CD8-positive, alpha-beta memory T cell (primary cell): ENCODE results near the gene ARID1B. TPM values are rescaled to one million over a fixed set of nuclear protein-coding genes. Genes with fewer than 3 reads are reported as not detected.
A peak's percentile ranks its signal among the peaks of the same experiment; 100 is the strongest.

Source experiments
- CTCF ChIA-PET: fragments of 350-600 bp; sonication (Branson Sonifier 250); formaldehyde crosslinking; loops from one replicate; lab custom pipeline; 2021; ENCODE audit warnings: antibody characterized with exemption; lab: Charles Lee
- POLR2A ChIA-PET: fragments of 350-600 bp; sonication (Branson Sonifier 250); formaldehyde crosslinking; loops from one replicate; lab custom pipeline; 2021; ENCODE audit warnings: antibody characterized with exemption; lab: Charles Lee
- DNase-seq, 5 donors: peaks; one replicate each; pipeline versions ENCODE4 v3.0.0 to v3.0.0-alpha.2; 2020 to 2022; ENCODE audit warnings: mixed read lengths in 1 of 5
- H3K27ac ChIP-seq: one replicate; pipeline ENCODE4 v1.7.0; 2013; ENCODE audit warnings: low read depth, mild to moderate bottlenecking, low read length, moderate library complexity
- H3K27me3 ChIP-seq: 2 replicates; pipeline ENCODE4 v1.7.0; 2013; ENCODE audit warnings: low read length, mild to moderate bottlenecking; ENCODE audit not compliant: insufficient read depth, poor library complexity, severe bottlenecking
- H3K36me3 ChIP-seq: 2 replicates; pipeline ENCODE4 v1.7.0; 2013; ENCODE audit warnings: mild to moderate bottlenecking, low read length, moderate library complexity; ENCODE audit not compliant: insufficient read depth
- H3K4me1 ChIP-seq: 2 replicates; pipeline ENCODE4 v1.7.0; 2013; ENCODE audit warnings: mild to moderate bottlenecking, low read length, moderate library complexity; ENCODE audit not compliant: insufficient read depth
- H3K4me3 ChIP-seq: 2 replicates; pipeline ENCODE4 v1.7.0; 2013; ENCODE audit warnings: mild to moderate bottlenecking, low read length
- H3K9me3 ChIP-seq: 2 replicates; pipeline ENCODE4 v1.7.0; 2013; ENCODE audit warnings: mild to moderate bottlenecking, low read length
- H3K27ac Mint-ChIP-seq, 8 donors: one replicate each; pipeline ENCODE4 v1.8.0; 2020 to 2021; ENCODE audit warnings: mixed read lengths in 8 of 8, mild to moderate bottlenecking in 6 of 8, inconsistent platforms in 3 of 8, moderate library complexity in 3 of 8
- H3K27me3 Mint-ChIP-seq, 2 donors: one replicate each; pipeline ENCODE4 v1.8.0; 2020 to 2021; ENCODE audit warnings: mixed read lengths in 2 of 2, mild to moderate bottlenecking in 1 of 2, moderate library complexity in 1 of 2
- H3K36me3 Mint-ChIP-seq, 3 donors: one replicate each; pipeline ENCODE4 v1.8.0; 2020 to 2021; ENCODE audit warnings: mixed read lengths in 3 of 3, inconsistent platforms in 1 of 3, mild to moderate bottlenecking in 1 of 3
- H3K4me1 Mint-ChIP-seq, 3 donors: one replicate each; pipeline ENCODE4 v1.8.0; 2020 to 2021; ENCODE audit warnings: mixed read lengths in 3 of 3, inconsistent platforms in 1 of 3, mild to moderate bottlenecking in 1 of 3
- H3K4me3 Mint-ChIP-seq, 7 donors: one replicate each; pipeline ENCODE4 v1.8.0; 2020 to 2021; ENCODE audit warnings: mixed read lengths in 7 of 7, mild to moderate bottlenecking in 6 of 7, moderate library complexity in 4 of 7, inconsistent platforms in 2 of 7
- H3K9me3 Mint-ChIP-seq, 5 donors: one replicate each; pipeline ENCODE4 v1.8.0; 2020 to 2022; ENCODE audit warnings: mixed read lengths in 5 of 5, mild to moderate bottlenecking in 3 of 5, moderate library complexity in 2 of 5, inconsistent platforms in 1 of 5
- polyA plus RNA-seq: library from polyadenylated mRNA; unstranded; fragments of 300-500 nt; fragmentation: Illumina TruSeq; gene quantifications from one replicate; pipeline ENCODE4 v1.2.3, GENCODE V29; 2021
- total RNA-seq, 2 experiments: library from RNA; stranded (reverse); gene quantifications; one replicate each; pipeline ENCODE4 v1.2.3, GENCODE V29; 2021

ARID1B gene
- total and polyA plus RNA-seq, 3 experiments from 2014 or later: 19.1 to 57.9 (median 53.0) TPM

DNA sequence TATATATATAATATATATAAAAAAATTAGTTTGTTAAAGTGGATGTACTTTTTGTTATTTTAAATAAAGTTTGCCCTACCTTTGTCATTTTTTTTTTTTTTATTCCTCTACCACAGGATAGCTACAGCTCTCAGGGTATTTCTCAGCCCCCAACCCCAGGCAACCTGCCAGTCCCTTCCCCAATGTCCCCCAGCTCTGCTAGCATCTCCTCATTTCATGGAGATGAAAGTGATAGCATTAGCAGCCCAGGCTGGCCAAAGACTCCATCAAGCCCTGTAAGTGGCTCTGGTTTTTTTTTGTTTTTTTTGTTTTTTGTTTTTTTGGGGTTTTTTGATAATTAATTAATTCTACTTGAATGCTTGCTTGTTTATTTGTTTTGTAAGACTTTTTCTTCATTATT, 397.6 kb downstream of the ARID1B start:
- Mint-ChIP-seq H3K9me3 (no peaks in the 10 kb centered on the region), H3K27ac (no peak overlapping the region), H3K4me1 (peaks cover 3 to 7% (median 5%) of the 10 kb centered on the region in 3 donors), H3K27me3 (peaks cover 0 to 4% of the 10 kb centered on the region in 2 donors), H3K4me3 (no peak overlapping the region), H3K36me3 (peaks cover 0 to 49% (median 6%) of the 10 kb centered on the region in 3 donors)
- no peak for DNase-seq
- ChIA-PET POLR2A (no interaction called here), CTCF (no interaction called here)
- Histone ChIP-seq H3K27ac (no peak overlapping the region), H3K27me3 (no peaks in the 10 kb centered on the region), H3K4me1 (no peaks in the 10 kb centered on the region), H3K36me3 (no peaks in the 10 kb centered on the region), H3K9me3 (no peaks in the 10 kb centered on the region), H3K4me3 (no peak overlapping the region)

DNA sequence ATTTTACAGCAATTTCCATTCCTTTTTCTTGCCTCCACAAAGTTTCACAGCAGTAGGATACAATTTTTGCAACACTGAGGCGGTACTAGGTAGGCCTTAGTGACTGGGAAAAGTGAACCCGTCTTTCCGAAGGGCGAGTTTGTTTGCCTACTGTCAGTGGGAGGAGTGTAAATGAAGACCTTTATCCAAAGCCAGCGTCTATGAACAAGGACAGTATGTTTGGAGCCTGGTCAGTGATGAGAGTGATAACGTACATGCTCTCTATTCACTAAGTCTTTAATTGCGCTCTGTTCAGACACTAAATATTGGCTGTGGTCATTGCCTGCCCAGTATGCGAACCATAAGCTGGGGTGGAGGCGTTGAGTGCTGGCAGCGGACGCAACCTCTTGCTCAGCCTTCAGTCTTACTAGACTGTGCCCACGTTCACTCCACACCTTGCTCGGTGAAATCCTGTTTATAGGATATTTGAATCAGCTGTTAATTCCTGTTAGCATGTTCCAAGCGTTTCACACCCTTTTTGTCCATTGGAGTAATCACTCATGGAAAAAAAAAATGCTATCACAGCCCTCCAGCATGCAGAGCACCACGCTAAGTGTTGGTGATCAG, 400.7 kb downstream of the ARID1B start:
- CTCF ChIA-PET: no interaction called here
- H3K27me3 ChIP-seq: no peaks in the 10 kb centered on the region
- H3K4me3 ChIP-seq: no peak overlapping the region
- peaks cover 6% of the 10 kb centered on the region for H3K36me3 ChIP-seq
- Mint-ChIP-seq H3K27me3 (peaks cover 0 to 2% of the 10 kb centered on the region in 2 donors), H3K4me3 (no peak overlapping the region), H3K36me3 (peaks cover 0 to 53% (median 8%) of the 10 kb centered on the region in 3 donors), H3K9me3 (no peaks in the 10 kb centered on the region), H3K4me1 (peaks cover 2 to 8% (median 4%) of the 10 kb centered on the region in 3 donors), H3K27ac (peak overlapping the region in 2 of 8 donors; percentile 47 to 84)
- no peak for DNase-seq
- H3K4me1 ChIP-seq: no peaks in the 10 kb centered on the region
- POLR2A ChIA-PET: no interaction called here
- no peaks in the 10 kb centered on the region for H3K9me3 ChIP-seq
- no peak overlapping the region for H3K27ac ChIP-seq

DNA sequence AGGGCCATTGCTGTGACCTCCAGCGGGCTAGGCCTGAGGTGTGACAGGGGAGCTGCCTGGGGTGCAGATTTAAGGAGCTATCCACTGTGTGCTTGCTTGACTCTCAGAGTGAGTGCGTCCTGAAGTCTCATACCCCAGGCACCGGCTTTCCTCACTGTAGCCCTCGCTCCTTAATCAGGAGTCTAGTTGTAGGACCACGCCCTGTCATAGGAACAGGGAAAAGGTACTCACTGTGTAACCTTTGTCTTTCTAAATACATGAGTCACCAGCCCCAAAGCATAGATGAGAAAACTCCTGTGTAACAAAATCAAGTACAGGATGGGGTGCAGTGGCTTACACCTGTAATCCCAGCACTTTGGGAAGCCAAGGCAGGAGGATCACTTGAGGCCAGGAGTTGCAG, 404.5 kb downstream of the ARID1B start:
- Histone ChIP-seq H3K4me1 (peaks cover 6% of the 10 kb centered on the region), H3K27me3 (no peaks in the 10 kb centered on the region), H3K9me3 (no peaks in the 10 kb centered on the region), H3K36me3 (peaks cover 27% of the 10 kb centered on the region), H3K4me3 (no peak overlapping the region), H3K27ac (no peak overlapping the region)
- no peaks in the 10 kb centered on the region for H3K27me3 Mint-ChIP-seq
- POLR2A ChIA-PET: no interaction called here
- CTCF ChIA-PET: no interaction called here
- H3K4me1 Mint-ChIP-seq: peaks cover 12 to 34% (median 33%) of the 10 kb centered on the region in 3 donors
- peaks cover 0 to 71% (median 18%) of the 10 kb centered on the region in 3 donors for H3K36me3 Mint-ChIP-seq
- H3K27ac Mint-ChIP-seq: peak overlapping the region in 1 of 8 donors; percentile 57
- H3K4me3 Mint-ChIP-seq: no peak overlapping the region
- DNase-seq: no peak
- H3K9me3 Mint-ChIP-seq: no peaks in the 10 kb centered on the region

DNA sequence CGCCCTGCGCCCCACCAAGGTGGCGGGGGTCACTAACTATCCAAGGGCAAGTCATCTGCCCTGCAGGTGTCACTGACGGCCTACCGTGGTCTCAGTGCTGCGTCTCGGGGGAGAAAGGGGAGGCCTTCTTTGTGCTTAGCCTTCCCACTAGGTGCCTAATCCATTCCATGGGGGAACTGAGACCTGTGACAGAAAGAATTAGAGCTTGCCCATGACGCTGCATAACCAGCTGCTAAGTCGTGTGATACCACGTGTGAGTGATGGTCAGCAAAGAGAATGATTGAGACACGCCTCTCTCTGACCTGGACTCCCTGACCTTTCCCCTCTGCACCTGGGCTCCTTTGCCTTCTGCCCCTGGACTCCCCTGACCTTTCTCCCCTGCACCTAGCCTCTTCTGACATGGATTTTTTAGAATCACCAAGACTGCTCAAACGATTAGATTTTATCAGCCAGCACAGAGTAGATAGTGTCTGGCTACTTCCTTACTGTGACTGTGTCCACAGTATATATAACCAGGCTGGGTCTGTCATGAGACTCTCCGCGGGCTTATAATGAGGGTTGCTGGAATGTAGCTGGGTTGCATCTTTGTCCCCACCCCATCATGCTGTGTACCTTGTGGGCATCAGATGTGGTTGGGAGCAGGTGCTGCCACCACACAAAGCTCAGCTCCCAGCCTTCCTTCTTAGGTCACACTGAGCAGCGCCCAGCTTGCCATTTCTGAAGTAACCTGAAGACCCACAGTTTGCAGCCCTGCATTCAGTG, 405.5 kb downstream of the ARID1B start:
- DNase-seq: no peak
- Histone ChIP-seq H3K27me3 (no peaks in the 10 kb centered on the region), H3K27ac (no peak overlapping the region), H3K9me3 (no peaks in the 10 kb centered on the region), H3K36me3 (peaks cover 33% of the 10 kb centered on the region), H3K4me1 (peaks cover 10% of the 10 kb centered on the region), H3K4me3 (no peak overlapping the region)
- CTCF ChIA-PET: no interaction called here
- no peak overlapping the region for H3K4me3 Mint-ChIP-seq
- POLR2A ChIA-PET: interaction anchor here (0.6 kb wide), 1 partner anchor 376 kb away, joined by 3 read pairs; no protein-coding TSS in a partner anchor
- no peaks in the 10 kb centered on the region for H3K27me3 Mint-ChIP-seq
- H3K36me3 Mint-ChIP-seq: peaks cover 0 to 74% (median 18%) of the 10 kb centered on the region in 3 donors
- H3K4me1 Mint-ChIP-seq: peaks cover 18 to 41% (median 37%) of the 10 kb centered on the region in 3 donors
- peak overlapping the region in 3 of 8 donors; percentile 54 to 72 (median 63) for H3K27ac Mint-ChIP-seq
- no peaks in the 10 kb centered on the region for H3K9me3 Mint-ChIP-seq

DNA sequence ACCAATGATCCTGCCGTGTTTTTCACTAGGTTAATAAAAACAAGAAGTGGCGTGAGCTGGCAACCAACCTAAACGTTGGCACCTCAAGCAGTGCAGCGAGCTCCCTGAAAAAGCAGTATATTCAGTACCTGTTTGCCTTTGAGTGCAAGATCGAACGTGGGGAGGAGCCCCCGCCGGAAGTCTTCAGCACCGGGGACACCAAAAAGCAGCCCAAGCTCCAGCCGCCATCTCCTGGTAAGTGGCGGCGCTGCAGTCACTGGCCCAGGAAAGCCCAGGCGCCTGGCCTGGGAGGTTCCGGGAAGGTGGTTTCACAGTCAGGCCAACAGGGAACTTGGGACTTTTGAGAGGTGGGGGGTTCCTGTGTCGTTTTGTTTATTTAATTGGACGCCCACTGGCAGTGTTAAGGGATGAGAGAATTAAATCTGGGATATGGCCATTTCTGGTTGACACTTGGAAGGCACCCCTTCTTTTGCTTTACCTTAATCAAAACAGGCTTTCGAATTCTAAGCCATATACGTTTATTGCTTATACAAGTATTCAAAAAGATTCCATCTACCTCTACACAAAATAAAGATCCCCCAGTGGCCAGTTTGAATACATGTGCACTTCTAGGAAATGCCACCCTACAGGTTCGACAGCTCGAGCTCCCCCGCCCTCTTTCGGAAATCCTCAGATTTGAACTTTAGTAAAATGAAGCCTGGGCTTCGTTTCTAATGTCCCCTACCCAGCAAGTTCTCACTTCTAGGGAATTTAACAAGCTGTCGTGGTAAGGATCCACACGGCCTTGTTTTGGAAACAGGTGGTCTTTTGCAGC, 407.2 kb downstream of the ARID1B start:
- H3K9me3 Mint-ChIP-seq: no peaks in the 10 kb centered on the region
- peaks cover 18 to 41% (median 37%) of the 10 kb centered on the region in 3 donors for H3K4me1 Mint-ChIP-seq
- Histone ChIP-seq H3K9me3 (no peaks in the 10 kb centered on the region), H3K4me1 (peaks cover 10% of the 10 kb centered on the region), H3K27me3 (no peaks in the 10 kb centered on the region), H3K36me3 (peaks cover 45% of the 10 kb centered on the region), H3K27ac (no peak overlapping the region), H3K4me3 (no peak overlapping the region)
- peak; percentile 46 to 73 (median 50) for DNase-seq
- H3K27ac Mint-ChIP-seq: peak overlapping the region in 5 of 8 donors; percentile 47 to 66 (median 56)
- ChIA-PET POLR2A (no interaction called here), CTCF (interaction anchor here (0.8 to 1.8 kb wide), 6 partner anchors 10 to 150 kb away, joined by 3 to 8 read pairs (median 4); no protein-coding TSS in a partner anchor)
- peaks cover 0 to 84% (median 20%) of the 10 kb centered on the region in 3 donors for H3K36me3 Mint-ChIP-seq
- H3K4me3 Mint-ChIP-seq: peak overlapping the region in 3 of 7 donors; percentile 13 to 50 (median 49)
- no peaks in the 10 kb centered on the region for H3K27me3 Mint-ChIP-seq

DNA sequence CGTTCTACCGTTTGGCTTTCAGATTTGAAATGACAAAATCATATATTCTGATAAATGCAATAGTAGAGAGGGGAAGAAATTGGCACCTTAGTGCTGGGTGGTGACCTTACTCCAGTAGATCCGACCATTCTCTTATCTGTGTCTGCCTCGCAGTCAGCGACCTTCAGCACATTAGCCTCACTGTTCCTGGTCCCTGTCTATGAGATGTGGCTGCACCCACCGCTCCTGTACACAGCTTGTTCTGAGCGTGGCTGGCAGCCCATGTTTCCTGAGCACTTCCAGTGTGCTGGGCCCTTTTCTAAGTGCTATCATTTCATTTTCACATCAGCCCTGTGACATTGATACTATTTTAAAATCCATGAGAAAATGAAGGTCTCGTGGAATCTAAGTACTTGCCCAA, 408.0 kb downstream of the ARID1B start:
- peaks cover 53% of the 10 kb centered on the region for H3K36me3 ChIP-seq
- no peak for DNase-seq
- POLR2A ChIA-PET: no interaction called here

DNA sequence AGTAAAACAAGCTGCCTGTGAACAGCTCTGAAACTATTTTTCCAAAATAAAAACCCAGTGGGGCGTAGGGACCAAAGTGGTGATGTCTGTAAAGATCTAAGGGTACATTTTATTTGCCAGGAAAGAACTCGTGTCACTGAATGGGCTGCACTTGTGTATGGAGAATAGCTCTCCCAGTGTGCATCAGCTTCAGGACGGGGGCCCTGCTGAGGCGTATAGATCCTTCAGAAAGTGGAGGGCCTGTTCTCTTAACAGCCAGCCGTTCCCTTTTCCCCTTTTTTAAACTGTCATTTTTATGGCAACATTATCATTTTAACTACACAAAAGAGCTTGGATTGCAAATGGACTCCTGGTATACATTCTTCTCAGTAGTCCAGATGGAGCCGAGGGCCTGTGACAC, 408.8 kb downstream of the ARID1B start:
- H3K27me3 Mint-ChIP-seq: no peaks in the 10 kb centered on the region
- peak overlapping the region in 3 of 8 donors; percentile 3 to 47 (median 46) for H3K27ac Mint-ChIP-seq
- no peak overlapping the region for H3K27ac ChIP-seq
- peaks cover 18 to 41% (median 37%) of the 10 kb centered on the region in 3 donors for H3K4me1 Mint-ChIP-seq
- no peaks in the 10 kb centered on the region for H3K9me3 Mint-ChIP-seq
- no peak overlapping the region for H3K4me3 Mint-ChIP-seq
- DNase-seq: no peak
- ChIA-PET CTCF (interaction anchor here (1.0 kb wide), 1 partner anchor 622 kb away, joined by 3 read pairs; no protein-coding TSS in a partner anchor), POLR2A (no interaction called here)
- no peaks in the 10 kb centered on the region for H3K27me3 ChIP-seq
- peaks cover 10% of the 10 kb centered on the region for H3K4me1 ChIP-seq
- H3K9me3 ChIP-seq: no peaks in the 10 kb centered on the region
- peaks cover 56% of the 10 kb centered on the region for H3K36me3 ChIP-seq
- no peak overlapping the region for H3K4me3 ChIP-seq
- peaks cover 8 to 91% (median 30%) of the 10 kb centered on the region in 3 donors for H3K36me3 Mint-ChIP-seq

More for the DNA sequence above, 408.0 kb downstream of the ARID1B start:
- Histone ChIP-seq H3K4me1 (peaks cover 10% of the 10 kb centered on the region), H3K4me3 (no peak overlapping the region), H3K27me3 (no peaks in the 10 kb centered on the region), H3K27ac (no peak overlapping the region), H3K9me3 (no peaks in the 10 kb centered on the region)
- H3K27ac Mint-ChIP-seq: peak overlapping the region in 4 of 8 donors; percentile 23 to 77 (median 54)
- H3K4me1 Mint-ChIP-seq: peaks cover 18 to 41% (median 37%) of the 10 kb centered on the region in 3 donors
- H3K9me3 Mint-ChIP-seq: no peaks in the 10 kb centered on the region
- no peaks in the 10 kb centered on the region for H3K27me3 Mint-ChIP-seq
- CTCF ChIA-PET: interaction anchor here (1.0 to 1.8 kb wide), 4 partner anchors 9 to 621 kb away, joined by 3 to 8 read pairs (median 5); no protein-coding TSS in a partner anchor
- H3K4me3 Mint-ChIP-seq: no peak overlapping the region
- H3K36me3 Mint-ChIP-seq: peaks cover 0 to 90% (median 23%) of the 10 kb centered on the region in 3 donors
